GM12892 (cell line): ENCODE measurements around the gene ARID2.

Source experiments
- DNase-seq: peaks from one replicate; pipeline ENCODE4 v3.0.0; 2011; ENCODE audit not compliant: insufficient read length
- FAIRE-seq: peaks from 2 replicates; lab custom pipeline; 2011; peaks lifted over from hg19 to GRCh38; lab: Jason Lieb, UNC
- POLR2A ChIP-seq: IDR thresholded peaks from 2 replicates; pipeline ENCODE4 v1.6.1; 2011; ENCODE audit warnings: low read depth, low read length, control low read depth
- POLR2AphosphoS5 ChIP-seq: IDR thresholded peaks from 2 replicates; pipeline ENCODE4 v1.6.1; 2011; ENCODE audit warnings: low read depth, low read length, control low read depth
- TAF1 ChIP-seq: IDR thresholded peaks from 2 replicates; pipeline ENCODE4 v1.6.1; 2011; ENCODE audit warnings: low read depth, mild to moderate bottlenecking, control low read depth, low read length, borderline replicate concordance

The ARID2 gene

DNA sequence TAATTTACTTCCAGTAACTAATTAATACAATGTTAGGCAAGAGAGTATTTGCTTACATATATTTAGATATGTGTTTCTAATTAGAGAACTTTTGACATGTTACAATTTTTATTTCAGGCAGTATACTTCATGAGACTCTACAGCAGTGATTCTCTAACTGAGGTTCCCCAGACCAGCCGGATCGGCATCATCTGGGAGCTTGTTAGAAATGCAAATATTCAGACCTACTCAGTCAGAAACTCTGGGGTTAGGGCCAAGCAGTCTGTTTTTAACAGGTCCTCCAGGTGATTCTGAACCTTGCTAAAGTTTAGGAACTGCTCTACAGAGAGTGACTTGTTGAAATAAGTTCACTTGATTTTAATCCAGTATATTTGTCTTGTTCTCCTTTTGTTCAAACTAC, 46.5 kb downstream of the ARID2 start:
- FAIRE-seq: no peak
- TF ChIP-seq POLR2A (no peak), POLR2AphosphoS5 (no peak), TAF1 (no peak)
- no peak for DNase-seq

DNA sequence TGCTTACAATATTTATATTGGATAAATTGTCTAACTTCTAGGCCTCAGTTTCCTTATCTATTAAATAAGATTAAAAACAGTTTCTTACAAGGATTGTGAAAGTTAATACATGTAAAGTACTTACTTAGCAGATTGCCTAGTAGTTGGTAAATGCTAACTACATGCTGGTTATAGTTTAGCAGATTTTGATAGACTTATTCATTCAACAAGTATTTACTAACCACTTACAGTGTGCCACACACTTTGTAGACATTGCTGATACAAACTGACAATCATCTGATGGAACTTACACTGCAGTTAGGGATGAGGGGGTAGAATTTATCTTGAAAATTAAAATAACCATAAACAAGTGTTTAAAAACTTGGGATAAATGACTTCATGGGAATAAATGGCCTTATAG, 50.4 kb downstream of the ARID2 start:
- FAIRE-seq: no peak
- TF ChIP-seq TAF1 (no peak), POLR2A (no peak), POLR2AphosphoS5 (no peak)
- no peak for DNase-seq

GRCh38 chr12:45781080-45781479, 51.6 kb downstream of the ARID2 start:
- FAIRE-seq (no peak), DNase-seq (no peak)
- TF ChIP-seq TAF1: no peak
- no peak for TF ChIP-seq POLR2A
- no peak for TF ChIP-seq POLR2AphosphoS5

DNA sequence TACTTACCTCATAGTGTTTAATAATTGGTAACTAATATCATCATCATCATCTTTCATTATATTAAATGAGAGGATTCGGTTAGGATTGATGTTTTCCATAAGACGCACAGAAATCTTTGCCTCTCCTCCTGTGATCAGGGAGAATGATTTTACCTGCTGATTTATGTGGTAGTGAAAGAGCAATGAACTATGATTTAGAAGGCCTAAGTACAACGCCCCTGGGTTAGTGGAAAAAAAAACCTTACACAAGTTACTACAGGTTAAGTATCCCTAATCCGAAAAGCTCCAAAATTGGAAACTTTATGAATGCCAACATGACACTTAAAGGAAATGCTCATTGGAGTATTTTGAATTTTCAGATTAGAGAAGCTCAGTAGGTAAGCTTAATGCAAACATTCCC, 55.8 kb downstream of the ARID2 start:
- DNase-seq: no peak
- FAIRE-seq: no peak
- TF ChIP-seq POLR2AphosphoS5 (no peak), POLR2A (no peak), TAF1 (no peak)

- no peak for TF ChIP-seq POLR2AphosphoS5
- no peak for TF ChIP-seq TAF1
- no peak for TF ChIP-seq POLR2A
- FAIRE-seq (no peak), DNase-seq (no peak)
Observed at GRCh38 chr12:45789025-45789424, 59.5 kb downstream of the ARID2 start.

- TF ChIP-seq TAF1: no peak
- TF ChIP-seq POLR2A: no peak
- TF ChIP-seq POLR2AphosphoS5: no peak
- no peak for FAIRE-seq
Observed at GRCh38 chr12:45794422-45794821, 64.9 kb downstream of the ARID2 start.

GRCh38 chr12:45801625-45802024, 72.1 kb downstream of the ARID2 start:
- FAIRE-seq: no peak
- TF ChIP-seq POLR2A: no peak
- no peak for TF ChIP-seq POLR2AphosphoS5
- no peak for TF ChIP-seq TAF1
- no peak for DNase-seq

More at GRCh38 chr12:45794422-45794821, 64.9 kb downstream of the ARID2 start:
- DNase-seq: no peak

DNA sequence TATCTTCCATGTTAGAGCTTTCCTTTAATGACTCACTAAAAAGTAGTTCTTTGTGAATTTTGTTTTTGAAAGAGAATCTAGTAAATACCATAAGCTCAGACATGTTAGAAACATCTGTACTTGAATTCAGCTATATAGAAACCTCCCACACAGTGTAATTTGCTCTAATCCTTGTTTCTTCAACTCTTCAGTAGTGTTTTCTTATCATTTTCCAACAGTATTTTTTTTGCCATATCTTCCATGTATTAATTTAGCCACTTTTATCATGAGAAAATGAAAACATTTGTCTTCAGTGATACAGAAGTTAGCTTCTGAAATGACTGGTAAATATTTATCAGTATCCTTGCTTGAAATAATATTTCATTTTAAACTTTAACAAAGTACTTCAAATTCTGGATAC, 73.6 kb downstream of the ARID2 start:
- TF ChIP-seq TAF1: no peak
- TF ChIP-seq POLR2AphosphoS5: no peak
- TF ChIP-seq POLR2A: no peak
- no peak for FAIRE-seq
- no peak for DNase-seq

- FAIRE-seq (peak; percentile 48), DNase-seq (no peak)
- TF ChIP-seq POLR2A: no peak
- TF ChIP-seq TAF1: no peak
- TF ChIP-seq POLR2AphosphoS5: no peak
Observed at GRCh38 chr12:45816652-45817051, 87.1 kb downstream of the ARID2 start.

DNA sequence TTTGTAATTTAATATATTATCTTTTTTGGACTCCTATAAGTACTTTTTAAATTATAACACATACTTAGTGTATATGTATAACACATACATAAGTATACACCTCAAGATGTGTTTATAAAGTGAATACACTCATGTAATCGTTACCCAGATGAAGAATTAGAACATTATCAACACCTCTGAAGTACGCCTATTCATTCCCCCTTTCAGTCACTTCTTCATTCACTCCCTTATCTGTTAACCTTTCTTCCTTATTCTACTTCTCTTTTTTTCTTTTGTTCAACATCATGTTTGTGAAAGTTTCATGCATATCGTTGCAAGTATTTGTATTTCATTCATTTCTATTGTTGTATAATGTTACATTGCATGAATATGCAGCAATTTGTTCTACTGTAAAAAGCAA, 98.5 kb downstream of the ARID2 start:
- DNase-seq (no peak), FAIRE-seq (no peak)
- TF ChIP-seq POLR2A (no peak), TAF1 (no peak), POLR2AphosphoS5 (no peak)

DNA sequence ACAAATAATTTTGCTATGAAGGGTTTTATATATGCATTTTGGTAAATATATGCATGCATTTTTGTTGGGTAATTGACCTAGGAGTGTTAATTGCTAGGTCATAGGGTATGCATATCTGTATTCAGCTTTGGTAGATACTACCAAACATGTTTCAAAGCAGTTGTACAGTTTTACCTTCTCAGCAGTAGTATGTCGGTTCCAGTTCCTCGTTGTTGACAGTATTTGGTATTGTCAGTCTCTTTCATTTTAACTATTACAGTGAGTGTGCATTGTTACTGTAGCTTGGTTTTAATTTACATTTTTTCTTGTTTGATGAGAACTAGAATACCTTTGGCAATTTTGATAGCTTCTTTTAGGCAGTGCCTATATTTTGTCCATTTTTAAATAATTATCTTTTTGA, 98.9 kb downstream of the ARID2 start:
- TF ChIP-seq POLR2AphosphoS5 (no peak), POLR2A (no peak), TAF1 (no peak)
- no peak for DNase-seq
- FAIRE-seq: peak; percentile 84

DNA sequence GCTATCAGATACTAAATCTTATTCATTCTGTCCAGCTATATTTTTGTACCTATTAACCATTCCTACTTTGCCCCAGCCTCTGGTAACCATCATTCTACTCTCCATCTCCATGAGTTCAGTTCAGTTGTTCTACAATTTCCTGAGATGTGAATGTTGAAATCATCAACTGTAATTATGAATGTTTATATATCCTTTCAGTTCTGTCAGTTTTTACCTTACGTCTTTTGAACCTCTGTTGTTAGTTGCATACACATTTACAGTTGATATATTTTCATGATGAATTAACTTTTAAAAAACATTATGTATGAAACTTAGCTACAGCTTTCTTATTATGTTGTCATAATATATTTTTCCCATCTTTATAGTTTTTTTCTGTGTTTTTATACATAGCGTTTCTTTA, 102.1 kb downstream of the ARID2 start:
- DNase-seq (no peak), FAIRE-seq (no peak)
- TF ChIP-seq POLR2AphosphoS5: no peak
- TF ChIP-seq TAF1: no peak
- no peak for TF ChIP-seq POLR2A

- FAIRE-seq (no peak), DNase-seq (no peak)
- TF ChIP-seq TAF1: no peak
- TF ChIP-seq POLR2AphosphoS5: no peak
- TF ChIP-seq POLR2A: no peak
Observed at GRCh38 chr12:45833401-45833800, 103.9 kb downstream of the ARID2 start.
